SK-N-SH treated with all-trans-retinoic acid at 6 μM for 48 hours (cell line): ENCODE measurements around the gene PLAAT3.

ENCODE experiments used
- RARB ChIP-seq: fragments of 250-450 bp; sonication (Bioruptor Pico); IDR thresholded peaks from 2 replicates; pipeline ENCODE4 v1.8.0; 2021; ENCODE audit warnings: mild to moderate bottlenecking, moderate library complexity
- TCF4 ChIP-seq: fragments of 250-450 bp; sonication (Bioruptor Pico); IDR thresholded peaks from 2 replicates; pipeline ENCODE4 v1.8.0; 2021; ENCODE audit warnings: mild to moderate bottlenecking, moderate library complexity, borderline replicate concordance
- ZFP3 ChIP-seq: fragments of 250-450 bp; sonication (Bioruptor Pico); IDR thresholded peaks from 2 replicates; pipeline ENCODE4 v1.5.0; 2020; ENCODE audit warnings: mild to moderate bottlenecking, moderate library complexity
- TF ChIP-seq, protein P1 (sequence below): fragments of 250-450 bp; sonication (Bioruptor Pico); IDR thresholded peaks from 2 replicates; pipeline ENCODE4 v1.8.0; 2021; ENCODE audit warnings: low read depth, mild to moderate bottlenecking, moderate library complexity, borderline replicate concordance

GRCh38 chr11:63599211-63600122 lies 14.8 kb downstream of the PLAAT3 start:
- TF ChIP-seq, protein P1, sequence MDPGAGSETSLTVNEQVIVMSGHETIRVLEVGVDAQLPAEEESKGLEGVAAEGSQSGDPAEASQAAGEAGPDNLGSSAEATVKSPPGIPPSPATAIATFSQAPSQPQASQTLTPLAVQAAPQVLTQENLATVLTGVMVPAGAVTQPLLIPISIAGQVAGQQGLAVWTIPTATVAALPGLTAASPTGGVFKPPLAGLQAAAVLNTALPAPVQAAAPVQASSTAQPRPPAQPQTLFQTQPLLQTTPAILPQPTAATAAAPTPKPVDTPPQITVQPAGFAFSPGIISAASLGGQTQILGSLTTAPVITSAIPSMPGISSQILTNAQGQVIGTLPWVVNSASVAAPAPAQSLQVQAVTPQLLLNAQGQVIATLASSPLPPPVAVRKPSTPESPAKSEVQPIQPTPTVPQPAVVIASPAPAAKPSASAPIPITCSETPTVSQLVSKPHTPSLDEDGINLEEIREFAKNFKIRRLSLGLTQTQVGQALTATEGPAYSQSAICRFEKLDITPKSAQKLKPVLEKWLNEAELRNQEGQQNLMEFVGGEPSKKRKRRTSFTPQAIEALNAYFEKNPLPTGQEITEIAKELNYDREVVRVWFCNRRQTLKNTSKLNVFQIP (CRISPR knock-in tag): no peak
- no peak for TF ChIP-seq ZFP3 (CRISPR knock-in tag)
- TF ChIP-seq TCF4 (CRISPR knock-in tag): no peak
- no peak for TF ChIP-seq RARB (CRISPR knock-in tag)
